ENCODE measurements around the gene CELF2.

Gene CELF2

DNA sequence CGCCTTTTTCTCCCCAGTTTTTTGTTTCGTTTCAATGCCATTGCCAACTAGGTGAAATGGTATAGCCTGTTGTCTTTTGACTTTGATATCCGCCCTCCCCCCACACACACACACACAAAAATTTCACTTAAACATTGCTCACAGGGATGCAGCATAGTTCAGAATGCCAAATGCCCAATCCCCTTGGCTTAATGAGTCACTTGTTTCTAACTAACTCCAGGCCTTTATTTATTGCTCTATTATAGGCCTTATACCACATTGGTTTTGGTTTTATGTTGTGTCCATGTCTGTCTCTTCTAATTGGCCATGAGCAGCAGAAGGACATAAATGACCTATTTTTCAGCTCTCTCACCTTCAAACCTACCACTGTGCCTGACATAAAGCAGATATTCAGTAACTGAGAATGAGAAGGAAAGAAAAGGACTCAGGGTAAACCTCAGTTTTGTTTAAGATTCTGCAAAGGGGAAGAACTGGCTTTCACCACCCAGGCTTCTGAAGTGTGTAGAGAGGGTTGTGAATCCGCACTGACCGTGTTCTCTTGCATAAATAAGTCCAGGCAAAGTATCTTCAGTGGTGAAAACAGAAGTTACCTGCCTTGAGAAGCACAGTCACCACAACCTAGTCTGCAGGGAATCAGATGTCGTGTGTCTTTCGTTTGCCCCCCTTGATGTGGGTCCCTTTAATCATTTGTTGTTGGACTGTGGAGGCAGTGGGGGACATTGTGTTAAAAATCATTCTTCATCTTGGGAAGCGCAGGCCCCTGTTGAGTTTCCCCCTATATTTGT, 139.8 kb downstream of the CELF2 start:
- DNase-seq (ENCODE audit: insufficient read length, low spot score) (no peak), FAIRE-seq (no peak)
- TF ChIP-seq, protein P1, sequence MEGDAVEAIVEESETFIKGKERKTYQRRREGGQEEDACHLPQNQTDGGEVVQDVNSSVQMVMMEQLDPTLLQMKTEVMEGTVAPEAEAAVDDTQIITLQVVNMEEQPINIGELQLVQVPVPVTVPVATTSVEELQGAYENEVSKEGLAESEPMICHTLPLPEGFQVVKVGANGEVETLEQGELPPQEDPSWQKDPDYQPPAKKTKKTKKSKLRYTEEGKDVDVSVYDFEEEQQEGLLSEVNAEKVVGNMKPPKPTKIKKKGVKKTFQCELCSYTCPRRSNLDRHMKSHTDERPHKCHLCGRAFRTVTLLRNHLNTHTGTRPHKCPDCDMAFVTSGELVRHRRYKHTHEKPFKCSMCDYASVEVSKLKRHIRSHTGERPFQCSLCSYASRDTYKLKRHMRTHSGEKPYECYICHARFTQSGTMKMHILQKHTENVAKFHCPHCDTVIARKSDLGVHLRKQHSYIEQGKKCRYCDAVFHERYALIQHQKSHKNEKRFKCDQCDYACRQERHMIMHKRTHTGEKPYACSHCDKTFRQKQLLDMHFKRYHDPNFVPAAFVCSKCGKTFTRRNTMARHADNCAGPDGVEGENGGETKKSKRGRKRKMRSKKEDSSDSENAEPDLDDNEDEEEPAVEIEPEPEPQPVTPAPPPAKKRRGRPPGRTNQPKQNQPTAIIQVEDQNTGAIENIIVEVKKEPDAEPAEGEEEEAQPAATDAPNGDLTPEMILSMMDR (IDR thresholded peaks at IDR 0.05; ENCODE audit: insufficient read depth, missing control alignments), result no peak

DNA sequence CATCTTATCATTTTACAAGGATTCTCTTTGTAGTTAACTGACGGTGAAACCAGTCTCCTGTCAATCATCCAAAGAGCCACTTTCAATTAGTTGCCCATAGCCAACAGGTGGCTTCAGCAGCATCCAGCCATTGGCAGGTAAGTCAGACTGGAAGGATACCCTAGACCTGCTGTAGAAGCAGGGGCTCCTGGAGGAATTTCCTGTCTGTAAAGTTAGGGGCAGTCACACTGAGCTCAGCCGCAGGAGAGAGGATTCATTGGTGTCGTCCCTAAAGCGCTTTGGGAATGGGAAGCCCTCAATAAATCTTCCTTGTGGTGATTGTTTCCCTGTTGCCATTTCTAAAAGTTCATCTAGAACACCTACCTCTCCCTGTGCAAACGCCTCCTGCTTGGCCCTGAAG, 140.4 kb downstream of the CELF2 start:
- no peak for FAIRE-seq
- TF ChIP-seq, protein P1 (IDR thresholded peaks at IDR 0.05; ENCODE audit: insufficient read depth, missing control alignments), result no peak
- no peak for DNase-seq (ENCODE audit: insufficient read length, low spot score)

DNA sequence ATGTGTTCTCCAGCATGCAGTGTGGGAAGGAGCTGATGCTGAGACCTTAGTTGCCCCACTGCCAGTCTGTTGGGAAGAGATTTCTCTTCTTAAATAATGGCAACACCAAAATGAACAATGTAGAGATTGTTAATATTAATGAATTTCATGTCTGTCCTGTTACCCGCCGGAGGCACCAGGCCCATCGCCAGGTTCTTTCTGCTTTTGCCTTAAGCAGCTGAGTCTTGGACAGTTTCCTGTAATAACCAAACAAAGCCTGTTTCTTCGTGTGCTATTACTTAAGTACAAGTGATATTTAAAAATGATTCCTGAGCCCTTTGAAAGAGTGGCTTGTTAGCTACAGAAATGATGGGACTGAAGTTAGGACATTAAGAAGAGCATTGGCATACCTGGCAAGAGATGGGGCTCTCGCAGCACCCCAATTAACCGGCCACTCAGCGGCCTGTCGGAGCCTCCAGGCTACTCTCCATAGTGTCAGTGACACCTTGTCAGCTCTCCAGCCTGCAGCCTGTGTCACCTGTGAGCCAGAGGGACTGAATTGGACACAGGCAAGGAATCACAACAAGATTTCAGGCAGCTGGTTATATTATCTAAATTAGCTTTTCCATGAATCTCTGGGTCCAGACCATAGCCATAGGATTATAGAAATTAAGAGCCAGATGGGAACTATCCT, 142.0 kb downstream of the CELF2 start:
- DNase-seq (ENCODE audit: insufficient read length, low spot score), result no peak
- FAIRE-seq, result no peak
- TF ChIP-seq, protein P1 (IDR thresholded peaks at IDR 0.05; ENCODE audit: insufficient read depth, missing control alignments), result no peak

DNA sequence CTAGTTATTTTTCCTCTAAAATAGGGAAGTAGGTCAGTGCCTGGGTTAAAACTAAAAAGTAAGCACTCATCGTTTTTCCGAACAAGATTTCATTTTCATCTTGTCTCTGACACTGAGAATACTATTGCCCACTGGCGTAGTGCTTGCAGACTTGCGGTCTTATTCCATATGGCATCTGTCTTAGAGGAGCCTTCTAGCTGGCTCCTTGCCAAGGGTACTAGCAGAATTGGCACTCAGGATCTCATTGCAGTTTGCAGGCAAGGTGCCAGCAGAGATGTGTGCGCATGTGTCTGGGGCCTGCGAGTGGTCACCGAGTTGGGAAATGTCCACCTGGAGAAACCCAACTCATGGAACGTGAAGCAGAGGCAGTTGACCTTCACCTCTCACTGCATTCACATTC, 143.4 kb downstream of the CELF2 start:
- FAIRE-seq, result no peak
- DNase-seq (ENCODE audit: insufficient read length, low spot score), result no peak
- TF ChIP-seq, protein P1 (IDR thresholded peaks at IDR 0.05; ENCODE audit: insufficient read depth, missing control alignments), result no peak

DNA sequence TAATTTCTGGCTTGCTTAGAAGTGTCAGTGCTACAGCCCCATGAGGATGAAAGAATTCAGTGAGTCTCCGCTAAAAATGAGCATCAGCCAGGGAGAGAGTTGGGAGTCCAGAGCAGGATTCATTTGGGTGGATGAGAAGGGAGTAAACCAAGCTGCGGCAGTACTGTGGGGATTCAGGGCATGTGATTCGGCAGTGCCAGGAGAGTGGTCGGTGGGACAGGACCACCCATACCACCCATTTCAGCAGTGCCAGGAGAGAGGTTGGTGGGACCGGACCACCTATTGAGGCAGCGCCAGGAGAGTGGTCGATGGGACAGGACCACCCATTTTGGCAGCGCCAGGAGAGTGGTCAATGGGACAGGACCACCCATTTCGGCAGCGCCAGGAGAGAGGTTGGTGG, 144.2 kb downstream of the CELF2 start:
- TF ChIP-seq, protein P1 (IDR thresholded peaks at IDR 0.05; ENCODE audit: insufficient read depth, missing control alignments), result no peak
- FAIRE-seq (no peak), DNase-seq (ENCODE audit: insufficient read length, low spot score) (no peak)

DNA sequence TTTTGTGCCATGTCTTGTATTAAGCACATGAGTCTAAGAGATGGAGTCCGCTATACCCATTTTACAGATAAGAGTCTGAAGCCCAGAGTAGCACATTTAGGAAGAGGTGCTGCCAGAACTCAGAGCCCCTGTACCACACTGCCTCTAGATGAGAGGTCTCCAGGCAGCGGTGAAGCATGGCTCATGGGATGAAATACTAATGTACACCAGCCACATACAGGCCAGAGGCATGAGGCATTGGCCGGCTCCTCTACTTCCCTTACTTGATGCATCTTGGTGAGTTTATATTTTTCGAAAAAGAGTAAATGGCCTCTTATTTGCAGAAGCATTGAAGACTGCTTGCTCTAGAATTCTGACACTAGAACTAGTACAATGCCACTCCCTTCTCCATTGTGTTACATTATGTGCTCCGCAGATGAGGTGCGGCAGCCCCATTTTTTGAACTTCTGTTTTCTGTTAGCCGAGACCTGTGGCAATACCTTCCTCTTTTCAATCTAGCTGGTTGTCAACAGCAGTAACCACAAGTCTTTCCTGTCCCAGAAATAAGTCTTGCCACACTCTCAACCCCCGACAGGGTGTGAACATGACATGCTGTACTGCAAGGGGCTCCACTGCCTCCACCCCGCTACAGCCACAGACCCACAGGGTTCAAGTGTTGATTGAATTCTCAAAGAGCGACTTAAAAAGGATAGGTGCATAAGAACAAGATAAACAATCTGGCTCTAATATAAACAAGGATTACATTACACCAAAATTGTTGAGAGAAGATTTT, 145.3 kb downstream of the CELF2 start:
- no peak for DNase-seq (ENCODE audit: insufficient read length, low spot score)
- TF ChIP-seq, protein P1 (IDR thresholded peaks at IDR 0.05; ENCODE audit: insufficient read depth, missing control alignments), result no peak
- no peak for FAIRE-seq
